Activated CD4-positive, alpha-beta T cell treated with anti-CD3 and anti-CD28 coated beads, Interleukin-2, amount 50 U/mL, for 16 hours (primary cell): ENCODE measurements around the gene WDR70.
"Not testable (repeated sequence)": the region's sequence is repeated elsewhere in the genome, so short reads cannot be mapped to it uniquely, and the experiment has no call there.

Source experiments
- DNase-seq: peaks from one replicate; pipeline ENCODE4 v3.0.0-alpha.2; 2020

WDR70 gene

DNA sequence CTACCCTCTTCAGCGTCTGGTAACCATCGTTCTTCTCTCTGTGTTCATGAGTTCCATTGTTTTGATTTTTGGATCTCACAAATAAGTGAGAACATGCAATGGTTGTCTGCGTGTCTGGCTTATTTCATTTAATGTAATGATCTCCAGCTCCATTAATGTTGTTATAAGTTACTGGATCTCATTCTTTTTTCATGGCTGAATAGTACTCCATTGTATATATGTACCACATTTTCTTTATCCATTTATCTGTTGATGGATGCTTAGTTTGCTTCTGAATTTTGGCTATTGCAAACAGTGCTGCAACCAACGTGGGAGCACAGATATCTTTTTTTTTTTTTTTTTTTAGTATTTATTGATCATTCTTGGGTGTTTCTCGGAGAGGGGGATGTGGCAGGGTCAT is 139.2 kb downstream of the WDR70 start:
- not testable (repeated sequence) for DNase-seq

DNA sequence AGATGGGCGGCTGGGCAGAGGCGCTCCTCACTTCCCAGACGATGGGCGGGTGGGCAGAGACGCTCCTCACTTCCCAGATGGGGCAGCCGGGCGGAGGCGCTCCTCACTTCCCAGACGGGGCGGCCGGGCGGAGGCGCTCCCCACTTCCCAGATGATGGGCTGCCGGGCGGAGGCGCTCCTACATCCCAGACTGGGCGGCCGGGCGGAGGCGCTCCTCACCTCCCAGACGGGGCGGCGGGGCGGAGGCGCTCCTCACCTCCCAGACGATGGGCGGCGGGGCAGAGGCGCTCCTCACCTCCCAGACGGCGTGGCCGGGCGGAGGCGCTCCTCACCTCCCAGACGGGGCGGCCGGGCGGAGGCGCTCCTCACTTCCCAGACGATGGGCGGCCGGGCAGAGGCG is 140.2 kb downstream of the WDR70 start:
- no peak for DNase-seq

DNA sequence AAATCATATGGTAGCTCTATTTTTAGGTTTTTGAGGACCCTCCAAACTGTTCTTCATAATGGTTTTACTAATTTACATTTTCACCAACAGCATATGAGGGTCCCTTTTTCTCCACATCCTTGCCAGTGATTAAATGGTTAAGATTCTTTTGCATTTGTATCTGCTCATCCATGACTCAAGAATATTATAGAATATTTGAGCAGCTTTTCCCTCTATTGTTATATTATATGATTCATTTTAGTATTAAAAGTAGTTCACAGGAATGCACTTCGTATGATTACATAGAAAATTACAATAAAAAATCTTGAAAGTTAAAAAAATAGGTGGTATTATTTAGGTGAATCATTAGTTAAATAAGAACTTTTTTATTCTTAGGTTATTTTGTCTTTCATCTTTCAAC is 140.7 kb downstream of the WDR70 start:
- DNase-seq: no peak

DNA sequence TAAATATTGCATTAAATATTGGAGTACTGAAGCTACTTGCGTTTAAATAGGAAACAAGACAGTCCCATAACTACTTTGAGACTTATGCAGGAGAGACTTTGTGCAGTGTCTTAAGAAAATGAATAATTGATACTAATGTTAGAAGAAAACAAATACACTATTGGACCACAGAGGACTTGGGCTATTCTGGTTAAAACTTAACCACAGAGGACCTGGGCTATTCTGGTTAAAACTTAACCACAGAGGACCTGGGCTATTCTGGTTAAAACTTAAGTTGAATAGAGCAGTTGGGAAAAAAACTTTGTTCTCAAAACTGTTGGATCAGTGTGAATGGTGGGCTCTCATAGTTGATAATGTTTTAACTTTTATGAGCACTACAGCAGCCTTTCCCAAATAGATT is 141.7 kb downstream of the WDR70 start:
- DNase-seq: no peak

DNA sequence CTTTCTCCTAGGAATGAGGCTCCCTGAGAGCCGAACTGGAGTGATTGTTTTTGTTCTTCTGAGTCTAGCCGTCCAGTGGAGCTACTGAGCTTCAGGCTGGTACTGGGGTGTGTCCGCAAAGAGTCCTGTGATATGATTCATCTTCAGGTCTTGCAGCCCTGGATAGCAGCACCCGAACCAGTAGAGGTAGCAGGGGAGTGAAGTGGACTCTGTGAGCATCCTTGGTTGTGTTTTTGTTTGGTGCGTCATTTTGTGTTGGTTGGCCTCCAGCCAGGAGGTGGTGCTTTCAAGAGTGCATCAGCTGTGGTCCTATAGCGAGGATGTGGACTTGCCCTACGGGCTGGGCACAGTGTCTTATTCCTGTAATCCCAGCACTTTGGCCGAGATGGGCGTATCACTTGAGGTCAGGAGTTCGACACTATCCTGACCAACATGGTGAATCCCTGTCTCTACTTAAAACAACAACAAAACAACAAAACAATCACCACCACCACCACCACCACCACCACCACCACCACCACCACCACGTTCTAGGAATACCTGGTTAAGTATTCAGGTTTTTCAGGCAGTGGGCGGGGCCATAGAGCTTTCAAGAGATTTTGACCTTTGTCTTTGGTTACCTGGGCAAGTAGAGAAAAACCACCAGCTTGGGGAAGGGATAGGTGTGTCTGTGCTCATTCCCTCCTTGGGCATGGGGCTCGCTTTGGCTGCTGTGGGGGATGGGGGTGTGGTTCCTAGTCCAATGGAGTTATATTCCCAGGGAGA is 154.0 kb downstream of the WDR70 start:
- no peak for DNase-seq

DNA sequence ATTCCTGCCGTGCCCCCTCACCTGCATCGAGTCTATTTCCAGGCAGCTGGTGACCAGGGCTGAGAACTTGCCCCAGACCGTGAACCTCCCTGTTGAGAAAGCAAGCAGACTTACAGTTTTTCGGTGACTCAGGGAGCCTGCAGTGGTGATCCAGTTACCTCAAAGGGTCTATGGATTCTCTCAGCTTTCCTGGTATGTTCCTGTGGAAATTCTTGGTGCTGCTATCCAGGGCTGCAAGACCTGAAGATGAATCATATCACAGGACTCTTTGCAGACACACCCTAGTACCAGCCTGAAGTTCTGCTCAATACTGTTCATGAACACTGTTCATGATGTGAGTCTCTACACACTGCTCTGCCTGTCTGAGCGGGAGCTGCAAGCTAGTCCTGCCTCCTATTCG is 154.7 kb downstream of the WDR70 start:
- DNase-seq: no peak

DNA sequence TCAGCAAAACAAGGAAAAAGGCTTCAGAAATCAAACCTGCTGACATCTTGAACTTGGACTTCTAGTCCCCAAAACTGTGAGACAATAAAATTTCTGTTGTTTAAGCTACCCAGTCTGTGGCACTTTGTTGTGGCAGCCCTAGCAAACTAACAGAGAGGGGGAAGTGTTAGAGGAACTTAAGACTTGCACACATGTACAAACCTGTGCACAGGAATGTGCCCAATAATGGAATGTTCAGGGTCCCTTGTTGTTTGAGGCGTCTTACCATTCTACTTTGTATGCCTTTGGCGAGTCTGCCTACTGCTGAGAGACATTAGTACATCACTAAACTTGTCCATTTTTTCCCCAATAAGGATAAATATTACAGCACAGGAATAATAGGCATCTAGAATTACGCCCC is 160.3 kb downstream of the WDR70 start:
- no peak for DNase-seq

DNA sequence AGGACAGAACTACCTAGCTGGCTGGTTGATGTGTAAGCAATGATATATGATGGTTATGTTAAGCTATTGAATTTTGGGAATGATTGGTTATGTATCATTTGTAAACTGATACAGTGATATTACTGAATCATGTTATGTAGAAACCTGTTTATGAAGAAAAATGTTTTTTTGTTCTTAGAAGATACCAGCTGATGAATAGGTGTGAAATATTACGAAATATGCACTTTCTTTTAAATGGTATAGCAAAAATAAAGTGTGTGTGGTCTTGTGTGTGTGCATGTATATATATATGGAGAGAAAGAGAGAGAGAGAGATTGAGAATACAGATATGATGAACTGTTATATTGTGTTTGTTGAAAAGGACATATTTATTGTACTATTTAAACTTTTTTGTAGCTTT is 164.1 kb downstream of the WDR70 start:
- DNase-seq: no peak

DNA sequence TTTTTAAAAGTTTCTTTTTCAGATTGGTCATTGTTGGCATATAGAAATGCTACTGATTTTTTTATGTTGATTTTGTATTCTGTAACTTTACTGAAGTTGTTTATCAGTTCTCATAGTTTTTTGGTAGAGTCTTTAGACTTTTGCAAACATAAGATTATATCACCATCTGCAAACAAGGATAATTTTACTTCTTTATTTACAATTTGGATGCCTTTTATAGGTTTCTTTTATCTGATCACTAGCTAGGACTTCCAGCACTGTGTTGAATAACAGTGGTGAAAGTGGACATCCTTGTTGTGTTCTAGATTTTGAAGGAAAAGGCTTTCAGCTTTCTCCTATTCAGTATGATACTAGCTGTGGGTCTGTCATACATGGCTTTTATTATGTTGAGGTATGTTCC is 170.3 kb downstream of the WDR70 start:
- no peak for DNase-seq

DNA sequence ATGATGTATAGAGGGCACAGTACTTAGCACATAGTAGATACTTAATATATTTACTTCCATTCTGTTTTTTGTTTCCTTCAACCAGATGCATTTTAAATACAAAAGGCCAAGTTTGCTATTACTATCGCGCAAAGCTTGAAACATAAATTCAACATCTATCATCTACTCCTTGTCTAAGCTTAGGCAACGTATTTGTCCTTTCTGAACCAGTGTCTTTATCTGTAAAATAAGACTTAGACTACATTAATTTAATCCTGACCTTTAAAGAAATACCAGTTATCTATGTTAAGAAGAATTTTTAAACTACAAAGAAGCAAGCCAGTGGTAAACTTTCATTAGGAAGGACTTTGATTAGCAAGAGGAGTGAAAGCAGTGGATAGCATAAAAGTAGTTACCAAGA is 173.0 kb downstream of the WDR70 start:
- DNase-seq: no peak

DNA sequence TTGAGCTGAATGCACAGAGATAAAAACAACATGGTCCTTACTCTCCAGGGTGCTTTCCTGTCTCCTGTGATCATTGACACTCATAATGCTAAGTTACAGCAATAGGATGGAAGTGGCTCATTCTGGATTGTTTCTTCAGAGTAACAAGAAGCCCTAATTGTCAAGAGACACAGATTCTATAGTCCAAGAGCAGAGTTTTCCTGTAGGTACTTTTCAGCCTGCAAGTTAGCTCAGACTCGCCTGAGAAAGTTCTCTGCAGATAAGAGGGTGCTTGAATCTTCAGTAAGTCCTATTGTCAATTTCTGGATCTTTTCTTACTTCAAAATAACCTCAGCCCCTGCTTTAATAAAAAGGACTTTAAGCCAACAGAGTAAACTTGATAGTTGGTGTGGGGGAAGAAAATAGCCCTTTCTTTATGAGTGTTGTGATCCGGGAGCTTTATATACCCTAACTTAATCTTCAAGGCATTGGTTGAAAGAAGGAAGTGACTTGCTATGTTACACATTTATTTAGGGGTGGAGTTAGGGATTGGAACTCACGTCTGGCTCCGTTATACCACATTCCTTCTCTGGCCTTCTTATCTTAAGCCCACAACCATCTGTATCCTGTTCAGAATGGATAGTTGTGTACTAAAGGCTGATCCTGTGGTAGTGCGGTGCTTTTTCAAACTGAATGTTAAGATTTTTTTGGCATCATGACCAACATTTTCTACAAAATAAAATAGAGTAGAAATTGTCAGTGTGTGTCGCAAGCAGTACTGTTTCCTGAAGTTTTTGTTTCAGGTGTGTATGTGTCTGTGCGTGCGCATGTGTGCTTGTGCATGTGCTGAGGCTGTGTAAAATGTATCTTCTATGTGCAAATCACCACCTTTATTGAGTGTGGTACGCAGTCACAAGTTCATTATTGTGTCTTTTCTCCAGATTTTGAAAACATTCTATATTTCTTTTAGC is 173.9 kb downstream of the WDR70 start:
- no peak for DNase-seq

DNA sequence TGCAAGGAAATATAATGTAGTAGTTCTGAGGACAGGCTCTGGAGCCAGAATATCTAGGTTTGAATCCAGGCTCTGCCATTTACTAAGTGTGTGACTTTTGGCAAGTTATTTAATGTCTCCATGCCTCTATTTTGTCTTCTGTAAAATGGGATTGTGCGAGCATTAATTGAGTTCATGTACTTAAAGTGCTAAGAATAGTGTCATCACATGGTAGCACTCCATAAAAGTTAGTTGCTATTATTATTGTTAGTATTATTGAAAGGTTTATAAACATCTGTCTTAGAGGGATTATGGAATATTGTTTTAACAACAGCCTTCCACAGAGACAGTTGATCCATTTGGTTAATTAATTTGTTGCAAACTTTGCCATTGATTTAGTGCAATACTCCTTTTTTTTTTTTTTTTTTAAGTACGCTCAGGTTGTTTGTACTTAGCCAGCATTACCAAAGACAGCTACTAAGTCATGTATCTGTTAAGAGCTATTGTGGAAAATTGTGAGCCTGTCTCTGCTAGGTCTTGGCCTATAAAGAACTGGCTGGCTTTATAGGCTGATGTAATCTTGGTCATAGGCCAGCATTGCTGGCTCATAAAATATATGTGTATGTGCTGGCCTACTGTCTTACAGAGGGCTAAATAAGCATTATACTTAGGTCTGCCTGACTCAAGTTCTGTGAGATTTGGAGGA is 174.7 kb downstream of the WDR70 start:
- no peak for DNase-seq

DNA sequence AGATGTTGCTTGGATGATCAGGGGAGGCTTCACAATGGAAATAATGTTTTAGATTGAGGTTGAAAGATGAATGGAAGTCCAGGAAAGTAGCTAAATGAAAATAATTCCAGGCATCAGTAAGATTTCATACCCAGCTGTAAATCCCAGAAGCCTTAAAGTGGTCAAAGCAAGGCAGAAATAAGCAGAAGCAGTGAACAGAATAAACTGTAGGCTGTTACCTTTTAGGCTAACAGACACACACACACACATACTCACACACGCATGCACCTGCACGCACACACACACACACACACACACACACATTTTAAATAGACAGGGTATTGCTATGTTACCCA is 175.3 kb downstream of the WDR70 start:
- DNase-seq: no peak

DNA sequence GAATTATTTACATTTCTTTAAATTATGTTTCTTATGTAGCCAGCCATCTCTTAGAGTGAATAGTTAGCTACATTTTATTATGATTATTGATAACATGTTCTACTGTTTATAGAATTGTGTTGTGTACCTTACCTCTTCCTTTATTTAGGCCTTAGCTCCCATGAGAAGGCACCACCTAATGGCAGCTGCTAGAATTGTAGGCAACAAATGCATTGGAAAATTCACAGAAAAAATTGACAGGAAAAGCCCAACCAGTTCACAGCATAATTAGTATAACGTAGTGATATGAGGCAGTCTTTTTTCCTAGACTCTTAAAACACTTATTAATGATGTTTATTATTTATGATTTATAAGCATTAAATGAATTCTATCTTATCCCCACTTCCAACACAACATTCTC is 175.8 kb downstream of the WDR70 start:
- peak; percentile 17 for DNase-seq

DNA sequence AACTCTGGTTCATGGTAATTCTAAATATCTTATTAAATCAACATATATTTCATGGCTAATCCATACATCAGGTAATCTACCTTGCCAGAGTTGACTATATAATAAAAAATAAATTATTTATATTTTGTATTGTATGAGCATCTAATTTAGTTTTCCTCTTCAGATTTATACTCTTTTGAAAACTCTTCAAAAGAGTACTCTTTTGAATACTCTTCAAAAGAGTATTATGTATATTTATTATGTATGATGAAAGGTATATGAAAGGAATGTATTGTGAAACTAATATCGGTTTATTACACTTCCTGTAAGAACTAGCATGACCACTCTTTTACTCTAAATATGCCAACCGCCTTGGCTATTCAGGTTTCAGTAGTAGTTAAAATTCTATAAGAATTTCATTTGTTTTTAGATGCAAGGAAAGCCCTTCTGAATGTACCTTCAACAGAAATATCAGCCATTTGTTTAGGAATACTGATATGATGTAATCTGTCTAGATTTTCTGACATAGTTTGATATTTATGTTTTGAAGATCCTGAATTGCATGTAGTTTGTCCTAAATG is 178.7 kb downstream of the WDR70 start:
- DNase-seq: no peak

DNA sequence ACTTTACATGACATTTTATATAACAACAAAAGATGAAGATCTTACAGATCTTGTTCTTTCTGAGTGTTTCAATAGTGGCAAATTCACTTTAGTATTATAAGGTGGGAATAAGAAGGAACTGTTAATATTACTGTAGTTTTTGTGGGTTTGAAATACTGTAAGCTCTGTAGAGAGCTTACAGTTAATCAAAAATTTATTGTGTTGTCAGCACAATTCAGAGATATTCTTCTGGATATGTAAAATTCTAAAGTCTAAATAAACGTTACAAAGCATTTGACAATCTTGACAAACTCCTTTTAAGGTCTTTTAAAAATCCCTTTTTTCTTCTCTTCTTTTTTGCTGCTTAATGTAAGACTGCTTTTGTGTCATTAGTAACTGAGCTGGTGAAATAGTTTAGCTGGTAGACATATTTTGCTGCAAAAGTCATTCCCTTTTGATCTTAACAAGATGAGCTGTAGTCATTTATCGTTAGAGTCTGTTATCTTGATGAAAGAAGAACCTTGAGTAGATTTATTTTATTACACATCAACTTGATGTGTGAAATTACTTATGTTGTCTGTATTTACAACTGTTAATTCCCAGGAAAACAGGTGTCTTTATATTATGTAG is 186.0 kb downstream of the WDR70 start:
- no peak for DNase-seq

DNA sequence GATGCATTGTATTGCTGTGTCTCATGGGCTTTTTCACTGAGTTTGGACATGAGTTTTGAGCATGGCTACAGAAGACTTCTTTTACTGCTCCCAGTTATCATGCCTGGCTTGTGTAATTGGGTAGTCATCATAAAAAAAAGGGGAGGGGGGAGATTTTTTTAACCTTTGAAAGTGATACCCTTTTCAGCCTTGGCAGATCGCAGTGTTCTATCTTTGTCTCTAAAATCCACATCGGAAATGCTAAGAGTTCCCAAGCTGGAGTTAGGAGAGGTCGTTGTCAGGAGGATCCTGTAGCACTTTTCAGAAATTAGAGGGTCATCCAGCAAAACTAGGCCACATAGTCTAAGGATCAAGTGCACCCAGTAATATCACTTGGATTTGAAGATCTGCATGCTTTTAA is 188.4 kb downstream of the WDR70 start:
- no peak for DNase-seq

DNA sequence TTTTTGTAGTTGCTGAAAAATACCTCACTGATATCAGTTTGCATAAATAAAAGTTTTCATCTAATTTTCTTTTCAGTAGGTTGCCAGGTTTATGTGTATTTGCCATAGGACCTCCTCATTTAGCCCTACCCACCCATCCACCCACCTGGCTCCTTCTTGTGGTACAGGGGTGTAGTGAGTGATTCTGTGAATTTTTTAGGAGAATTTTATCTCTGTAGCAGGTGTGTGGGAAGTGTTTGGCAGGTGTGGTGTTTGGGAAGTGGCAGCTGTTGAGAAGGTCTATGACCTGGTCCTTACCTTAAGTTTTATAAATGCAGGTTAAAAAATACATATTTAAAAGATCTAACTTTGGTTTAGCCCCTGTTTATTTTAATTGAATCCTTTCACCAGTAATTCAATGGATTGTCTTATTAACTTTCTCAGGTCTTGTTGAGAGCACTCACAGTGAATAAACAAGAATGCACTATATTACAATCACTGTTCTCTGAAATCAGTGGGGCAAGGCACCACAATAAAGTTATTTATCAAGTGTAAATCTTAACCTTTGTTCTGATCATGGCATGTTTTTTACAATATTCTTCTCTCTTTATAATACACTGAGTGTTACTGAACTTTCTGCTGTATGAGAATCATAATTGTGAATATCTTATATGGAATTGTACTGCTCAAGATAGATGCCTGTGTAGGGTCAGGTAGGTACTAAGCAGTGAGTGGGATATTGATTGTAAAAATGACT is 189.1 kb downstream of the WDR70 start:
- DNase-seq: no peak

DNA sequence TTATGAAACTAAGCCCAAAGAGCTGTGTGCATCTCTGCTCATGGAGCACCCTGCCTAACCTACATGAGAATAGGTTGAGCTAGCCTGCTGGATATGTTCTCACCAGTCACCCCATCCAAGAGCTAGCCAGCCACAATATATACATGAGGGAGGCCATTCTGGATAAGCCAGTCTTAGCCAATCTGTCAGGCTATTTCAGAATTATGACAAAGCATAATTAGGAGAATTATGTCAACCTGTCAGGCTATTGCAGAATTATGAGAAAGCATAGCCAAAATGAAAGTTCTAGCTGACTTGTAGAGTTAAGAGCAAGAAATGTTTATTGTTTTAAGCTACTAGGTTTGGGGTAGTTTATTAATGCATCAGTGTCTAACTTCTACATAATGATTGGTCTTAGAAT is 189.8 kb downstream of the WDR70 start:
- DNase-seq: no peak

DNA sequence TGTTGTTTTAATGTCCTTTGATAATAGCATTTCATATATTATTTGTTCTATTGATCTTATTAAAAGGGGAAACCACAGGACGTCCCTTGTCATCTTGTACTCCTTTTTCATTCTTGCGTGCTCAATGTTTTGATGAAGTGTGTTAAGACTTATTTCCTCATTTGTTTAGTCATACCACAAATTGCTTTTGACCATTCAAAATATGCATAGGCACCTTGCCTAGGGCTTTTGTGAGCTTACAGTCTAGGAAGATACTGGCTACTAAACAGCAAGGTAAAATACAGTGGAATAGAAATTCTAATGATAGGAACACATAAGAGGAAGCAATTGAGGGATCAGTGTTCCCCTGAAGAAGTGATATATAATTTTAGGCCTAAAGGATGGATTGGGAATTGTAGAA is 190.3 kb downstream of the WDR70 start:
- no peak for DNase-seq

DNA sequence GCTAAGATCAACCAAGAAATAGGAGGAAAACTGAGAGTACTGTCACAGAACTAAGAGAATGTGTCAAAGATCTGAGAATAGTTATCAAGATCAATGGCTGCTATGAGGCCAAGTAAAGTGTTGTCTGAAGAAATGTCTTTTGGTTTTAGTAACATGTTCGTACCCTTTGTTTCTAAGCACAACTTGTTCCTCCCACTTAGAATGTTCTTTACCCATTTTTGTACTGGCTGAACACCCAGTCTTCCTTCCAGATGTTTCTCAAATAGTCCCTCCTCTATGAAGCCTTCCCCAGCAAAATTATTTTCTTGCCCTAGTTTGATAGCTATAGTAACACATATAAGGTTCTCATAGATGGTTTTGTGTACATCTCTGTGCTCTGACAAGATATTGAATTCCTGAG is 191.5 kb downstream of the WDR70 start:
- no peak for DNase-seq

DNA sequence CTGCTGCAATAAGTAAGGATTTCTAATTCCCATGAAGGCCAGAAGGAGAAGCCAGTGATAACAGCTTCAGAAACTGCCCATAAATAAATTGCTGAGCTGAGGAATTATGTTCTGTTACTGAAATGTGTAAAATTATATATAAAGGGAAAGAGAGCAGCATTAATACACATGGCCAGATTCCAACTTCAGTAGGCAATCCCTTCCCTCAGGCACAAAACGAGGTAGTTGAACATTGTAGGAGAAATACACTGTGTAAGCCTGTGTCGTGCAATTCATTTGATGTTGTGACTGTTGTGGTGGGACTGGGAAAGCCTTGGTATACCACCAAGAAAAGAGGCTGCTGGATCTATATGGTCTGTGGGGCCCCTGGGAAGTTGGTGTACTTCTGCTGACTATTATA is 192.9 kb downstream of the WDR70 start:
- no peak for DNase-seq
